Tibial artery (tissue), 4 donors: ENCODE data around the gene MYO1C.

ENCODE experiments used
- DNase-seq, 2 donors: peaks; one replicate each; pipeline ENCODE4 v3.0.0-alpha.2; 2019
- H3K27ac ChIP-seq, 2 donors: fragments of 200-600 bp; sonication (generic) in 1 of 2; 1 replicate in 1 of 2; 2 replicates in 1 of 2; pipeline ENCODE4 v1.5.1; 2018 to 2019; ENCODE audit warnings: mild to moderate bottlenecking in 1 of 2
- H3K27me3 ChIP-seq, 2 donors: fragments of 200-600 bp; sonication (generic) in 1 of 2; one replicate each; pipeline versions ENCODE4 v1.5.1 to v1.6.0; 2016 to 2019
- H3K36me3 ChIP-seq, 3 donors: fragments of 200-600 bp; sonication (generic) in 2 of 3; one replicate each; pipeline ENCODE4 v1.5.1; 2016 to 2019; ENCODE audit warnings: mild to moderate bottlenecking in 2 of 3
- H3K4me1 ChIP-seq, 4 donors: fragments of 200-600 bp; sonication (generic) in 2 of 4; 1 replicate in 3 of 4; 2 replicates in 1 of 4; pipeline ENCODE4 v1.5.1; 2016 to 2019
- H3K4me3 ChIP-seq, 2 donors: fragments of 200-600 bp; sonication (generic) in 1 of 2; 1 replicate in 1 of 2; 2 replicates in 1 of 2; pipeline ENCODE4 v1.5.1; 2018 to 2019; ENCODE audit warnings: mild to moderate bottlenecking in 2 of 2
- H3K9me3 ChIP-seq, 3 donors: fragments of 200-600 bp; sonication (generic) in 1 of 3; one replicate each; pipeline ENCODE4 v1.5.1; 2016 to 2019
- CTCF ChIP-seq, 2 experiments: fragments of 200-600 bp in 1 of 2; fragments of 450-650 bp in 1 of 2; IDR thresholded peaks; one replicate each; pipeline ENCODE4 v1.5.1; 2017 to 2019; ENCODE audit warnings: antibody characterized with exemption in 2 of 2, mild to moderate bottlenecking in 1 of 2, moderate library complexity in 1 of 2
- intact Hi-C: fragments of 100-400 bp; cut with DNase I; formaldehyde crosslinking; loops from one replicate; pipeline ENCODE4 v1.15.0; 2023; ENCODE audit warnings: low total_unique reads

Gene MYO1C

GRCh38 chr17:1490643-1491442 lies 1.6 kb downstream of the MYO1C start:
- intact Hi-C loops: loop anchor here (1.0 to 5.0 kb wide), 2 partner anchors 25 to 34 kb away; partner anchors contain the start of genes CRK and INPP5K
- H3K27ac ChIP-seq: peak overlapping the region; percentile 99
- H3K4me1 ChIP-seq: peaks cover 5 to 89% (median 82%) of the 10 kb centered on the region in 4 donors
- peak; percentile 48 to 82 for DNase-seq
- peak overlapping the region; percentile 69 to 73 for H3K4me3 ChIP-seq
- H3K27me3 ChIP-seq: no peaks in the 10 kb centered on the region
- no peak for TF ChIP-seq CTCF (IDR thresholded peaks at IDR 0.05)
- H3K9me3 ChIP-seq: no peaks in the 10 kb centered on the region
- peaks cover 0 to 4% (median 3%) of the 10 kb centered on the region in 3 donors for H3K36me3 ChIP-seq

- no peak for TF ChIP-seq CTCF (IDR thresholded peaks at IDR 0.05)
- Histone ChIP-seq H3K36me3 (peaks cover 0 to 5% (median 4%) of the 10 kb centered on the region in 3 donors), H3K9me3 (no peaks in the 10 kb centered on the region), H3K4me3 (peak overlapping the region; percentile 84 to 87), H3K27me3 (no peaks in the 10 kb centered on the region), H3K4me1 (peaks cover 5 to 82% (median 73%) of the 10 kb centered on the region in 4 donors), H3K27ac (peak overlapping the region; percentile 99)
- DNase-seq: no peak
- intact Hi-C loops: no loop called here
These were observed 3.6 kb downstream of the MYO1C start for GRCh38 chr17:1488826-1489270.

GRCh38 chr17:1487939-1488825 lies 4.3 kb downstream of the MYO1C start:
- no peak for TF ChIP-seq CTCF (IDR thresholded peaks at IDR 0.05)
- intact Hi-C loops: no loop called here
- Histone ChIP-seq H3K9me3 (no peaks in the 10 kb centered on the region), H3K36me3 (peaks cover 3 to 11% (median 11%) of the 10 kb centered on the region in 3 donors), H3K4me1 (peaks cover 5 to 82% (median 72%) of the 10 kb centered on the region in 4 donors), H3K27ac (peak overlapping the region; percentile 99), H3K27me3 (no peaks in the 10 kb centered on the region), H3K4me3 (peak overlapping the region; percentile 84 to 87)
- DNase-seq: peak; percentile 80 to 93

GRCh38 chr17:1486802-1487695 lies 5.4 kb downstream of the MYO1C start:
- Histone ChIP-seq H3K4me1 (peaks cover under 1 to 78% (median 67%) of the 10 kb centered on the region in 4 donors), H3K27ac (peak overlapping the region; percentile 99), H3K4me3 (peak overlapping the region; percentile 84 to 87), H3K9me3 (no peaks in the 10 kb centered on the region), H3K36me3 (peaks cover 8 to 21% (median 20%) of the 10 kb centered on the region in 3 donors), H3K27me3 (no peaks in the 10 kb centered on the region)
- no peak for TF ChIP-seq CTCF (IDR thresholded peaks at IDR 0.05)
- intact Hi-C loops: no loop called here
- DNase-seq: peak; percentile 87 to 96
